C4-2B (cell line): ENCODE measurements around the gene CLMN.

Experiments used
- H3K27ac ChIP-seq: fragments of 450-650 bp; 2 replicates; pipeline ENCODE4 v1.5.1; 2017
- CTCF ChIP-seq: fragments of 450-650 bp; conservative IDR thresholded peaks from 2 replicates; pipeline ENCODE4 v1.5.1; 2017; ENCODE audit warnings: mild to moderate bottlenecking
- ZFX ChIP-seq: fragments of 450-650 bp; IDR thresholded peaks from 2 replicates; pipeline ENCODE4 v1.6.1; 2017

CLMN gene

GRCh38 chr14:95314609-95315008 is 5.1 kb downstream of the CLMN start:
- no peak overlapping the region; the same call in 1 of the 2 replicates for H3K27ac ChIP-seq
- TF ChIP-seq ZFX = no peak
- TF ChIP-seq CTCF = no peak

GRCh38 chr14:95313707-95314106 is 6.0 kb downstream of the CLMN start:
- no peak for TF ChIP-seq ZFX
- no peak for TF ChIP-seq CTCF
- H3K27ac ChIP-seq = no peak overlapping the region; the same call in 1 of the 2 replicates

DNA sequence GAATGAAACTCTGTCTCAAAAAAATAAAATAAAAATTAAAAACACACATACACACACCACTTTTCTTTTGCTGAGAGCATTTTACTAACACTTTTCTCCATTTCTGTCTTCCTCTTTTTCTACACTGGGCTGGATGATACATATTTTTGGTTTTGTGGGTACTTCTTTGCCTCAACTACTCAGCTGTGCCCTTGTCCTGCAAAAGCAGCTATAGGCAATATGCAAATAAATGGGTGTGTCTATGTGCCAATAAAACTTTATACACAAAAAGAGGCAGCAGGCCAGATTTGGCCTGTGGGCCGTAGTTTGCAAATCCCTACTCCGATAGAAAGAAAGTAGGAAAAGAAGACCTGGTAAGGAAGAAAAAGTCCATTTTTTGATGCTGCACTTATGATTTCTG is 6.5 kb downstream of the CLMN start:
- no peak overlapping the region for H3K27ac ChIP-seq
- no peak for TF ChIP-seq ZFX
- no peak for TF ChIP-seq CTCF

- H3K27ac ChIP-seq = no peak overlapping the region
- TF ChIP-seq CTCF (no peak), ZFX (no peak)
Observed at GRCh38 chr14:95312311-95312710, 7.4 kb downstream of the CLMN start.

- H3K27ac ChIP-seq = no peak overlapping the region
- no peak for TF ChIP-seq CTCF
- TF ChIP-seq ZFX = no peak
Observed at GRCh38 chr14:95311752-95312151, 8.0 kb downstream of the CLMN start.

DNA sequence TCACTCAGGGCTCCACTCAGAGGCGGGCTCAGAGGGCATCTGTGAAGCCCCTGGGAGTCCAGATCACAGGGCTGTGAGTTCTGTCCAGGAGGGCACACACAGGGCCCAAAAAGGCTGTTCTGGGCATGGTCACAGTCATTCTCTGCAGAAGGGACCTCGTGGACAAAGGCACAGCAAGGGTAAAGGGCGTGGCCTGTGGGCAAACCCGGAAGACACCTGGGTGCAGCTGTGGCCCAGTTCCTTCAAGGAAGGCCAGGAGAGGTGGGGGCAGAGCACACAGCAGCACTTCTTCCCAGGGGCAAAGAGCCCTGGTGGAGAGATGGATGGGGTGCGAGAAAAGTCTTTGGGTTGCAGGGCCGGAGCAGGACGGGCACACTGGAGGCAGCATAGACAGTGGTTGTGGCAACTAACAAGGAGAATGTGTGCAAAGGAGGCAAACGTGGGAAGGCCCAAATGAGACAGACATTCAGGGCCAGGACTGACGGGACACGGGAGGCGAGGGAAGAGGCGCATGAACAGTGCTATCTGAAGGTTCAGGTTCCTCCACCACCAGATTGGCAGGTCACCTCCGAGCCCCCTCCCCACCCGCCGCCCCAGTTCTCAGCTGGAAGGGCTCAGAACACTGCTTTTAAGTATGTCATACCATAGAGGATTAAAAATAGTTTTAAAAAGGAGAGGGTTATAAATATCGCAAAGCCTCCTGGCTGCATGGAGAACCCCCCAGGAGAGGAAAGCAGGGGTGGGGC is 8.9 kb downstream of the CLMN start:
- TF ChIP-seq CTCF (no peak), ZFX (no peak)
- H3K27ac ChIP-seq = no peak overlapping the region

- no peak overlapping the region for H3K27ac ChIP-seq
- TF ChIP-seq CTCF (no peak), ZFX (no peak)
Observed at GRCh38 chr14:95309261-95310051, 10.3 kb downstream of the CLMN start.
